SK-N-SH (cell line): ENCODE results near the gene RYR3. TPM values are rescaled to one million over a fixed set of nuclear protein-coding genes. Genes with fewer than 3 reads are reported as not detected.

Experiments
- CTCF ChIA-PET: fragments of 300-600, 350-600 bp; formaldehyde crosslinking; extraction: SDS; loops from one replicate; lab custom pipeline; 2021; lab: Yijun Ruan, JAX
- POLR2A ChIA-PET: fragments of 350-600 bp; sonication (Branson Sonifier 250); formaldehyde crosslinking; extraction: SDS; loops from one replicate; lab custom pipeline; 2020; ENCODE audit warnings: antibody characterized with exemption, inconsistent platforms; lab: Yijun Ruan, JAX
- DNase-seq: peaks from one replicate; pipeline ENCODE4 v3.0.0; 2012
- H2AFZ ChIP-seq: fragments of 200-600 bp; sonication (generic); 2 replicates; pipeline ENCODE4 v1.8.1; 2016; ENCODE audit warnings: antibody characterized with exemption, mild to moderate bottlenecking, low read depth
- H3F3A ChIP-seq: fragments of 200-600 bp; sonication (generic); replicated peaks from 2 replicates; pipeline ENCODE3; 2016; ENCODE audit warnings: antibody characterized with exemption, mild to moderate bottlenecking; ENCODE audit not compliant: insufficient read depth
- H3K27ac ChIP-seq, 2 experiments: fragments of 200-500 bp in 1 of 2; fragments of 200-600 bp in 1 of 2; sonication (Bioruptor generic) in 1 of 2; sonication (generic), shearing (Covaris generic) in 1 of 2; 2 replicates each; pipeline versions ENCODE4 v1.5.1 to v1.6.1; 2014 to 2016; ENCODE audit warnings: low read depth in 2 of 2, inconsistent platforms in 1 of 2, low read length in 1 of 2, mild to moderate bottlenecking in 1 of 2, mixed read lengths in 1 of 2
- H3K27me3 ChIP-seq: fragments of 200-600 bp; sonication (generic), shearing (Covaris generic); 2 replicates; pipeline ENCODE4 v1.6.1; 2016; ENCODE audit warnings: mixed run types; ENCODE audit not compliant: insufficient read depth
- H3K36me3 ChIP-seq, 2 experiments: fragments of 200-500 bp in 1 of 2; fragments of 200-600 bp in 1 of 2; sonication (Bioruptor generic) in 1 of 2; sonication (generic) in 1 of 2; replicated peaks in 1 of 2; 2 replicates each; pipeline versions ENCODE3 to v1.5.1; 2014 to 2016; ENCODE audit warnings: low read length in 1 of 2, mild to moderate bottlenecking in 1 of 2; ENCODE audit not compliant: insufficient read depth in 2 of 2, control insufficient read depth in 1 of 2
- H3K4me1 ChIP-seq, 2 experiments: fragments of 200-500 bp in 1 of 2; fragments of 200-600 bp in 1 of 2; sonication (Bioruptor generic) in 1 of 2; sonication (generic), shearing (Covaris generic) in 1 of 2; 2 replicates each; pipeline versions ENCODE4 v1.5.1 to v1.6.1; 2014 to 2016; ENCODE audit warnings: low read depth in 1 of 2, low read length in 1 of 2, mixed run types in 1 of 2; ENCODE audit not compliant: insufficient read depth in 2 of 2, control insufficient read depth in 1 of 2
- H3K4me2 ChIP-seq: fragments of 200-600 bp; sonication (generic), shearing (Covaris generic); 2 replicates; pipeline ENCODE4 v1.6.1; 2017; ENCODE audit warnings: mixed run types
- H3K4me3 ChIP-seq, 2 experiments: fragments of 200-500 bp in 1 of 2; fragments of 200-600 bp in 1 of 2; sonication (Bioruptor generic) in 1 of 2; sonication (generic), shearing (Covaris generic) in 1 of 2; 2 replicates each; pipeline versions ENCODE4 v1.5.1 to v1.8.1; 2014 to 2016; ENCODE audit warnings: low read depth in 2 of 2, inconsistent platforms in 1 of 2, low read length in 1 of 2, mild to moderate bottlenecking in 1 of 2, mixed read lengths in 1 of 2, moderate library complexity in 1 of 2
- H3K79me2 ChIP-seq: fragments of 200-600 bp; sonication (generic); 2 replicates; pipeline ENCODE4 v1.8.1; 2017; ENCODE audit warnings: mild to moderate bottlenecking; ENCODE audit not compliant: insufficient read depth
- H3K9ac ChIP-seq: fragments of 200-600 bp; sonication (generic); 2 replicates; pipeline ENCODE4 v1.6.1; 2017; ENCODE audit warnings: mixed run types
- H3K9me2 ChIP-seq: fragments of 200-600 bp; sonication (generic); 2 replicates; pipeline ENCODE4 v1.6.1; 2017; ENCODE audit warnings: mixed run types
- H3K9me3 ChIP-seq: fragments of 200-600 bp; sonication (generic); 2 replicates; pipeline ENCODE4 v1.6.1; 2017; ENCODE audit warnings: mixed run types, mild to moderate bottlenecking, moderate library complexity
- H4K20me1 ChIP-seq: fragments of 200-600 bp; sonication (generic); 2 replicates; pipeline ENCODE4 v1.6.1; 2017; ENCODE audit warnings: mild to moderate bottlenecking, mixed run types; ENCODE audit not compliant: insufficient read depth
- GATA2 ChIP-seq: sonication (generic); formaldehyde crosslinking; IDR thresholded peaks from 2 replicates; pipeline ENCODE4 v1.5.0; 2020; ENCODE audit warnings: mild to moderate bottlenecking, missing genetic modification reagents
- IRF3 ChIP-seq: fragments of 150-350 bp; IDR thresholded peaks from 2 replicates; pipeline ENCODE4 v1.6.1; 2016; ENCODE audit warnings: mild to moderate bottlenecking, low read depth, low read length
- NRF1 ChIP-seq: IDR thresholded peaks from 2 replicates; pipeline ENCODE4 v1.6.1; 2012; ENCODE audit warnings: low read depth, mild to moderate bottlenecking, low read length
- RAD21 ChIP-seq: IDR thresholded peaks from 2 replicates; pipeline ENCODE4 v1.6.1; 2012; ENCODE audit warnings: mild to moderate bottlenecking, low read length
- RXRA ChIP-seq: IDR thresholded peaks from 2 replicates; pipeline ENCODE4 v1.4.0; 2012; ENCODE audit warnings: low read depth, mild to moderate bottlenecking, borderline replicate concordance
- USF1 ChIP-seq: IDR thresholded peaks from 2 replicates; pipeline ENCODE4 v1.4.0; 2012; ENCODE audit warnings: low read depth, borderline replicate concordance
- ZBTB33 ChIP-seq: IDR thresholded peaks from 2 replicates; pipeline ENCODE4 v1.4.0; 2012; ENCODE audit warnings: low read depth, borderline replicate concordance
- WGBS: methylation state at CpG from one replicate; pipeline ENCODE4 v1.1.6; 2017; ENCODE audit warnings: low lambda C conversion rate; 5-methylcytosine and 5-hydroxymethylcytosine counted together
- polyA plus RNA-seq, 3 experiments: library from polyadenylated mRNA; depleted of rRNA; stranded (reverse); fragments of >200 nt; gene quantifications; 2 replicates each; pipeline ENCODE4 v1.2.3, GENCODE V29; 2012

RYR3 gene
- polyA plus RNA-seq, 1 of the 3 experiments (the other 2 are of a cell fraction) = 0.02 TPM

- Histone ChIP-seq H3K27ac (no peak overlapping the region), H3K4me2 (no peak overlapping the region), H3K9me3 (no peaks in the 10 kb centered on the region), H3K4me3 (no peak overlapping the region), H3K36me3 (no peaks in the 10 kb centered on the region), H4K20me1 (no peaks in the 10 kb centered on the region), H3F3A (no peaks in the 10 kb centered on the region), H2AFZ (no peak overlapping the region), H3K79me2 (no peaks in the 10 kb centered on the region), H3K9me2 (no peaks in the 10 kb centered on the region), H3K4me1 (no peaks in the 10 kb centered on the region), H3K9ac (no peak overlapping the region), H3K27me3 (no peaks in the 10 kb centered on the region)
- no peak for DNase-seq
- CTCF ChIA-PET = interaction anchor here (1.0 kb wide), 1 partner anchor 13 kb away, joined by 4 read pairs; no protein-coding TSS in a partner anchor
- 31% methylated on average over 3 of the region's 3 CpGs for WGBS
- TF ChIP-seq RXRA (no peak), USF1 (no peak), IRF3 (no peak), RAD21 (no peak), GATA2 (CRISPR knock-in tag) (no peak)
- POLR2A ChIA-PET = no interaction called here
Measured at GRCh38 chr15:33624439-33624838, 313.7 kb downstream of the RYR3 start.

- no peak overlapping the region for H2AFZ ChIP-seq
- ChIA-PET CTCF (no interaction called here), POLR2A (no interaction called here)
- 20% methylated on average over 4 of the region's 4 CpGs for WGBS
- no peaks in the 10 kb centered on the region for H3K36me3 ChIP-seq
- no peaks in the 10 kb centered on the region for H3K4me1 ChIP-seq
- no peak overlapping the region for H3K4me3 ChIP-seq
- H3K79me2 ChIP-seq = no peaks in the 10 kb centered on the region
- H3K27ac ChIP-seq = no peak overlapping the region
- H3K9me2 ChIP-seq = no peaks in the 10 kb centered on the region
- DNase-seq = no peak
- no peaks in the 10 kb centered on the region for H4K20me1 ChIP-seq
- no peaks in the 10 kb centered on the region for H3F3A ChIP-seq
- no peak overlapping the region for H3K9ac ChIP-seq
- no peak for TF ChIP-seq ZBTB33
- TF ChIP-seq NRF1 = no peak
- no peaks in the 10 kb centered on the region for H3K9me3 ChIP-seq
- no peaks in the 10 kb centered on the region for H3K27me3 ChIP-seq
- H3K4me2 ChIP-seq = no peak overlapping the region
Measured at GRCh38 chr15:33629647-33630046, 318.9 kb downstream of the RYR3 start.
